GM18526 (cell line): ENCODE data around the gene MKLN1.

ENCODE experiments used
- POLR2A ChIP-seq: IDR thresholded peaks from 3 replicates; pipeline ENCODE4 v1.6.1; 2011; ENCODE audit not compliant: insufficient read length; ENCODE audit errors: extremely low read depth

MKLN1 gene

GRCh38 chr7:131529179-131529578, 201.5 kb downstream of the MKLN1 start:
- no peak for TF ChIP-seq POLR2A

- no peak for TF ChIP-seq POLR2A
Measured at GRCh38 chr7:131529617-131530016, 201.9 kb downstream of the MKLN1 start.

- no peak for TF ChIP-seq POLR2A
Measured at GRCh38 chr7:131530137-131530536, 202.5 kb downstream of the MKLN1 start.

- TF ChIP-seq POLR2A, result no peak
Measured at GRCh38 chr7:131532570-131533091, 205.0 kb downstream of the MKLN1 start.

GRCh38 chr7:131533151-131533559, 205.5 kb downstream of the MKLN1 start:
- TF ChIP-seq POLR2A, result no peak

GRCh38 chr7:131533566-131534561, 206.2 kb downstream of the MKLN1 start:
- no peak for TF ChIP-seq POLR2A

- no peak for TF ChIP-seq POLR2A
Measured at GRCh38 chr7:131536361-131536849, 208.7 kb downstream of the MKLN1 start.

GRCh38 chr7:131537571-131537978, 209.9 kb downstream of the MKLN1 start:
- no peak for TF ChIP-seq POLR2A

GRCh38 chr7:131538071-131538812, 210.6 kb downstream of the MKLN1 start:
- no peak for TF ChIP-seq POLR2A

- TF ChIP-seq POLR2A, result no peak
Measured at GRCh38 chr7:131538813-131539179, 211.1 kb downstream of the MKLN1 start.

- no peak for TF ChIP-seq POLR2A
Measured at GRCh38 chr7:131540491-131541162, 213.0 kb downstream of the MKLN1 start.

- TF ChIP-seq POLR2A, result no peak
Measured at GRCh38 chr7:131543298-131543697, 215.6 kb downstream of the MKLN1 start.

- TF ChIP-seq POLR2A, result no peak
Measured at GRCh38 chr7:131544021-131544420, 216.3 kb downstream of the MKLN1 start.

GRCh38 chr7:131544449-131545301, 217.0 kb downstream of the MKLN1 start:
- no peak for TF ChIP-seq POLR2A

GRCh38 chr7:131546126-131546525, 218.4 kb downstream of the MKLN1 start:
- TF ChIP-seq POLR2A, result no peak
